Activated CD4-positive, alpha-beta memory T cell treated with anti-CD3 and anti-CD28 coated beads for 36 hours (primary cell): Measurements from ENCODE around the gene CFHR3. TPM values are rescaled to one million over a fixed set of nuclear protein-coding genes. Genes with fewer than 3 reads are reported as not detected.
"Not testable (repeated sequence)": the region's sequence is repeated elsewhere in the genome, so short reads cannot be mapped to it uniquely, and the experiment has no call there.

ENCODE experiments used
- CTCF ChIA-PET: fragments of 350-600 bp; sonication (Branson Sonifier 250); formaldehyde crosslinking; loops from one replicate; lab custom pipeline; 2021; ENCODE audit warnings: antibody characterized with exemption, inconsistent platforms; lab: Charles Lee
- POLR2A ChIA-PET: fragments of 350-600 bp; sonication (Branson Sonifier 250); formaldehyde crosslinking; loops from one replicate; lab custom pipeline; 2021; ENCODE audit warnings: antibody characterized with exemption; lab: Charles Lee
- DNase-seq: peaks from one replicate; pipeline ENCODE4 v3.0.0-alpha.2; 2020
- H3K27ac Mint-ChIP-seq: one replicate; pipeline ENCODE4 v1.8.0; 2021; ENCODE audit warnings: mixed read lengths
- H3K27me3 Mint-ChIP-seq: one replicate; pipeline ENCODE4 v1.8.0; 2021; ENCODE audit warnings: mixed read lengths
- H3K36me3 Mint-ChIP-seq: one replicate; pipeline ENCODE4 v1.8.0; 2021; ENCODE audit warnings: mixed read lengths
- H3K4me1 Mint-ChIP-seq: one replicate; pipeline ENCODE4 v1.8.0; 2021; ENCODE audit warnings: low read depth, mixed read lengths
- H3K4me3 Mint-ChIP-seq: one replicate; pipeline ENCODE4 v1.8.0; 2021; ENCODE audit warnings: mild to moderate bottlenecking, mixed read lengths
- H3K9me3 Mint-ChIP-seq: one replicate; pipeline ENCODE4 v1.8.0; 2021; ENCODE audit warnings: mixed read lengths
- intact Hi-C: fragments of 100-400 bp; cut with micrococcal nuclease; formaldehyde crosslinking; loops from one replicate; pipeline ENCODE4 v1.15.1; 2023
- total RNA-seq, 2 experiments: library from RNA; stranded (reverse); gene quantifications; one replicate each; pipeline ENCODE4 v1.2.3, GENCODE V29; 2021

CFHR3 gene
- total RNA-seq, 2 experiments from 2014 or later: not detected

DNA sequence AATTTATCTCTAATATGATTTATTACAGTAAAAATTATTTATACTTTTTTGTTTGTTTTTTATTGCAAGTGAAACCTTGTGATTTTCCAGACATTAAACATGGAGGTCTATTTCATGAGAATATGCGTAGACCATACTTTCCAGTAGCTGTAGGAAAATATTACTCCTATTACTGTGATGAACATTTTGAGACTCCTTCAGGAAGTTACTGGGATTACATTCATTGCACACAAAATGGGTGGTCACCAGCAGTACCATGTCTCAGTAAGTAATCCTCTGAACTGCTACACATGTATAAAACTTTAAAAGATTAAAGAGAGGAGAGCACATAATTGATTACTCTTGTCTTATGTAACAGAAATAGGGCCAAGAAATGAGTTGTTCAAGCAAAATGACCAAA lies 4.5 kb downstream of the CFHR3 start:
- no peaks in the 10 kb centered on the region for H3K27me3 Mint-ChIP-seq
- no peaks in the 10 kb centered on the region for H3K4me1 Mint-ChIP-seq
- H3K4me3 Mint-ChIP-seq: no peak overlapping the region
- intact Hi-C loops: no loop called here
- POLR2A ChIA-PET: no interaction called here
- no peak overlapping the region for H3K27ac Mint-ChIP-seq
- CTCF ChIA-PET: no interaction called here
- peaks cover 2% of the 10 kb centered on the region for H3K9me3 Mint-ChIP-seq
- DNase-seq: no peak
- no peaks in the 10 kb centered on the region for H3K36me3 Mint-ChIP-seq

DNA sequence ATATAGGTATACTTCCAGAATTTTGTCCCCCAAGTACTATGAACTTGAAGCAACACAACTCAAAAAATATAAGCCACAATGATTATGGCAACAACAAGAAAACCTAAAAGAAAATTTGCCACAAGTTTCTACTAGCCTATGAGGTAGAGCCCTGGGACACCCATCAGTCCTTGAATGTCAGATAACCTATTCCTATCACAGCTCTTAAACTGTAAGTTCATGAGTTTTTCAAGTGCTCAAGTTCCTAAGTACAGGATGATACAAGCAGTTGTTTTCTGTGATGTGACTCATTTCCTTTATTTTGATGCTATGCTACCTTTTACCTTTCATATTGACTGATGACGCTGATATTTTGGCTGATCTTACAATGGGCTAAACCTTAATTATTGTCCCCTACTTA lies 16.6 kb downstream of the CFHR3 start:
- POLR2A ChIA-PET, CTCF ChIA-PET, H3K27ac Mint-ChIP-seq, H3K27me3 Mint-ChIP-seq, DNase-seq, H3K9me3 Mint-ChIP-seq, H3K4me1 Mint-ChIP-seq, H3K4me3 Mint-ChIP-seq, H3K36me3 Mint-ChIP-seq, intact Hi-C loops: not testable (repeated sequence)

DNA sequence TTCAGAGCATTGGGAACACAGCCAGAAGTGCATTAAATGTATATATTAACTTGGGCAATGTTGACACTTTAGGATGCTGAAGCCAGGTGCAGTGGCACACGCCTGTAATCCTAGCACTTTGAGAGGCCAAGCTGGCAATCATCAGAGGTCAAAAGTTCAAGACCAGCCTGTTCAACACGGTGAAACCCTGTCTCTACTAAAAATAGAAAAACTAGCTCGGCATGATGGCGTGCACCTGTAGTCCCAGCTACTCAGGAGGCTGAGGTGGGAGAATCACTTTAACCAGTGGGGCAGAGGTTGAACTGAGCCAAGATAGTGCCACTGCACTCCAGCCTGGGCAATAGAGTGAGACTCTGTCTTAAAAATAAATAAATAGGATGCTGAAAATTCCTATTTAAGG lies 19.5 kb downstream of the CFHR3 start:
- CTCF ChIA-PET, H3K9me3 Mint-ChIP-seq, H3K27me3 Mint-ChIP-seq, H3K27ac Mint-ChIP-seq, H3K4me1 Mint-ChIP-seq, H3K36me3 Mint-ChIP-seq, intact Hi-C loops, H3K4me3 Mint-ChIP-seq, DNase-seq, POLR2A ChIA-PET: not testable (repeated sequence)

DNA sequence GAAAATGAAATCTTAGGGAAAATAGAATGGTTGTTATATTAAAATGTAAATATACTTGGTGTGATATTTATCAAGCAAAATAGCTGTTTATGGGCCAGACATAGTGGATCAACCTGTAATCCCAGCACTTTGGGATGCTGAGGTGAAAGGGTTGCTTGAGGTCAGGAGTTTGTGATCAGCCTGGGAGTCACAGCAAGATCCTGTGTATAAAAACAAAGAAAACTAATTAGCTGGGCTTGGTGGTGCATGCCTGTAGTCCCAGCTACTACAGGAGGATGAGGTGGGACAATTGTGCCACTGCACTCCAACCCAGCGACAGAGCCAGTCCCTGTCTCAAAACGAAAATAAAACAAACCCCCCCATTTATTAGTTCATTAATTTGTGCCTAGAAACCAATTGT lies 23.3 kb downstream of the CFHR3 start:
- H3K4me3 Mint-ChIP-seq: no peak overlapping the region
- intact Hi-C loops: no loop called here
- CTCF ChIA-PET: no interaction called here
- POLR2A ChIA-PET: no interaction called here
- no peaks in the 10 kb centered on the region for H3K27me3 Mint-ChIP-seq
- no peak overlapping the region for H3K27ac Mint-ChIP-seq
- H3K36me3 Mint-ChIP-seq: no peaks in the 10 kb centered on the region
- no peaks in the 10 kb centered on the region for H3K4me1 Mint-ChIP-seq
- H3K9me3 Mint-ChIP-seq: peaks cover 7% of the 10 kb centered on the region
- DNase-seq: no peak

DNA sequence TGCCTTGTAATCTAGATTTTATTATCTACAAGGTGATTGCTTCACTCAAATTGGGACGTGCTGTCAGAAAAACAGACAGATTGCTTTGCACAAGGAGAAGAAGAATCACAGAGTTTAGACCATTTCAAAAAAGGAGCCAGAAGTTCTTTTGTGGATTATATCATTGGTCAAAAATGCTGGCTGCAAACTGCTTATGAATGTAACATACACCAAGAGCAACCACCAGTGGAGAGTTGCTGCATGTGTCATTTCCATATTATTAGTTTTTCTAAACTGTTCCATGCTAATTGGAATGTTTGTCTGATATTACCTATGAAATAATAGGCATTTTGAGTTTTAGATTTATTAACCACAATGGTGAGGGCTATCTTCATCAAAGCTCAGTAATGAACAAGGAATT lies 27.3 kb downstream of the CFHR3 start:
- CTCF ChIA-PET, H3K27ac Mint-ChIP-seq, intact Hi-C loops, H3K4me1 Mint-ChIP-seq, DNase-seq, H3K36me3 Mint-ChIP-seq, H3K27me3 Mint-ChIP-seq, POLR2A ChIA-PET, H3K4me3 Mint-ChIP-seq, H3K9me3 Mint-ChIP-seq: not testable (repeated sequence)

DNA sequence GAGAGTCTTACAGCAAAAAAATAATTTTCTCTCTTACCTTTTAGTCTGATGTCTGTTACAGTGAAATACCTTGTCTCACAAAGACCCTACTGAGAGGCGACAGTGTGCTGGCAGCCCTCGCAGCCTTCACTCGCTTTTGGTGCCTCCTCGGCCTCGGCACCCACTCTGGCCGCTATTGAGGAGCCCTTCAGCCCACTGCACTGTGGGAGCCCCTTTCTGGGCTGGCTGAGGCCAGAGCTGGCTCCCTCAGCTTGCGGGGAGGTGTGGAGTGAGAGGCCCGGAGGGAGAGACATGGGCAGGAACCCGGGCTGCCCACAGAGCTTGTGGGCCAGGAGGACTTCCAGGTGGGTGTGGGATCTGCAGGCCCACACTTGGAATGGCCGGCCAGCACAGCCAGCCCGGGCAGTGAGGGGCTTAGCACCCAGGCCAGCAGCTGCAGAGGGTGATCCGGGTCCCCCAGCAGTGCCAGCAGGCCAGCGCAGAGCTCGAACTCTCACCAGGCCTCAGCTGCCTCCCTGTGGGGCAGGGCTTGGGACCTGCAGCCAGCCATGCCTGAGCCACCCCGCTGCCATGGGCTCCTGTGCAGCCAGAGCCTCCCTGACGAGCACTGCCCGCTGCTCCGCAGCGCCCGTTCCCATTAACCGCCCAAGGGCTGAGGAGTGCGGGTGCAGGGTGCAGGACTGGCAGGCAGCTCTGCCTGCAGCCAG lies 34.0 kb downstream of the CFHR3 start:
- H3K27me3 Mint-ChIP-seq: peaks cover 1% of the 10 kb centered on the region

DNA sequence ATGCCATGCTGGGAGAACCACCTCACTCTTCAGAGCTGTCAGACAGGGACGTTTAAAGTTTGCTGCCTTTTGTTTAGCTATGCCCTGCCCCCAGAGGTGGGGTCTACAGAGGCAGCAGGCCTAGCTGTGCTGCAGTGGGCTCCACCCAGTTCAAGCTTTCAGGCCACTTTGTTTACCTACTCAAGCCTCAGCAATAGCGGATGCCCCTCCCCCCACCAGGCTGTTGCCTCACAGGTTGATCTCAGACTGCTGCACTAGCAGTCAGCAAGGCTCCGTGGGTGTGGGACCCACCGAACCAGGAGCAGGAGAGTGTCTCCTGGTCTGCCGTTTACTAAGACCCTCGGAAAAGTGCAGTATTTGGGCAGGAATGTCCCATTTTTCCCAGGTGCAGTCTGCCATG lies 42.8 kb downstream of the CFHR3 start:
- DNase-seq, H3K9me3 Mint-ChIP-seq, H3K4me3 Mint-ChIP-seq, H3K4me1 Mint-ChIP-seq, H3K27me3 Mint-ChIP-seq, intact Hi-C loops, H3K36me3 Mint-ChIP-seq, H3K27ac Mint-ChIP-seq, CTCF ChIA-PET, POLR2A ChIA-PET: not testable (repeated sequence)

More for the DNA sequence above, 34.0 kb downstream of the CFHR3 start:
- Mint-ChIP-seq H3K4me1 (no peaks in the 10 kb centered on the region), H3K27ac (no peak overlapping the region), H3K9me3 (no peaks in the 10 kb centered on the region), H3K4me3 (no peak overlapping the region), H3K36me3 (no peaks in the 10 kb centered on the region)
- intact Hi-C loops: no loop called here
- ChIA-PET CTCF (no interaction called here), POLR2A (no interaction called here)
- DNase-seq: no peak

DNA sequence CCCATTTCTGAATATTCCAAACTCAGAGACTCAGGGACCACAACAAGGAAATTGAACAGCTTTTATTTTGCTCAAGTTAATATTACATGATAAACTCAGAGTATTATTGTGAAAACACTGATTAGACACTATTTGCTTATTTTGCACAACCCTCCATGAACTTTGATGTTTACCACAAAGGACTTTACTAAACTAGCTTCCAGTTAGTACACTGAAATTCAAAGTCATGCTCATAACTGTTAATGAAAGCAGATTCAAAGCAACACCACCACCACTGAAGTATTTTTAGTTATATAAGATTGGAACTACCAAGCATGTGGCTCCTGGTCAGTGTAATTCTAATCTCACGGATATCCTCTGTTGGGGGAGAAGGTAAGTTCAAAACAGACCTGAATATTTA lies 44.9 kb downstream of the CFHR3 start, which contains the start of gene CFHR1:
TSS of gene CFHR1 (plus strand) at position 201 of the 400 bp plus-strand sequence. CDS start at position 315, 114 bp downstream.
- intact Hi-C loops, CTCF ChIA-PET, H3K9me3 Mint-ChIP-seq, H3K27me3 Mint-ChIP-seq, H3K27ac Mint-ChIP-seq, POLR2A ChIA-PET, H3K4me3 Mint-ChIP-seq, DNase-seq, H3K4me1 Mint-ChIP-seq, H3K36me3 Mint-ChIP-seq: not testable (repeated sequence)

DNA sequence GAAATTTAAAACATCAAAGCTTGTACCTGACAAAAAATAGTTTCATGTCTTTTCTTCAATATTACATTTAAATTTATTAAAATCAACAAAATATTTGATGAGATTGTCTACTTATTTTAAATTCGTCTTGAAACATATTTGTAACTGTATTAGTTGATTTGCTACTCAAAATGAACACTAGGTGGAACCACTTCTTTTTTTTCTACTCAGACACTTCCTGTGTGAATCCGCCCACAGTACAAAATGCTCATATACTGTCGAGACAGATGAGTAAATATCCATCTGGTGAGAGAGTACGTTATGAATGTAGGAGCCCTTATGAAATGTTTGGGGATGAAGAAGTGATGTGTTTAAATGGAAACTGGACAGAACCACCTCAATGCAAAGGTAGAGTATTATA lies 53.2 kb downstream of the CFHR3 start:
- POLR2A ChIA-PET, H3K27ac Mint-ChIP-seq, H3K4me1 Mint-ChIP-seq, CTCF ChIA-PET, DNase-seq, H3K4me3 Mint-ChIP-seq, H3K36me3 Mint-ChIP-seq, H3K27me3 Mint-ChIP-seq, H3K9me3 Mint-ChIP-seq: not testable (repeated sequence)
- intact Hi-C loops: loop anchor here (5.0 to 10.0 kb wide), 2 partner anchors 317 to 509 kb away; partner anchors contain the start of gene ASPM

Other genes with a start within 250 kb of the CFHR3 start
- not detected for gene KCNT2, start 166.4 kb upstream of the CFHR3 start, total RNA-seq
- 1 to 10 TPM; 2.5 to 2.7 TPM for gene CFH, start 122.8 kb upstream of the CFHR3 start, total RNA-seq
- gene CFHR1, start 44.9 kb downstream of the CFHR3 start, total RNA-seq: not detected
- gene CFHR4, start 113.2 kb downstream of the CFHR3 start, total RNA-seq: not detected
- gene CFHR2, start 168.9 kb downstream of the CFHR3 start, total RNA-seq: not detected
- not detected for gene CFHR5, start 202.7 kb downstream of the CFHR3 start, total RNA-seq